Smooth muscle cell (in vitro differentiated cells): ENCODE data around the gene CDC42BPB. TPM values are rescaled to one million over a fixed set of nuclear protein-coding genes. Genes with fewer than 3 reads are reported as not detected.

Experiments used
- DNase-seq: peaks from one replicate; lab custom pipeline; 2025; ENCODE audit not compliant: unreplicated experiment; lab: John Stamatoyannopoulos, UW
- H2AFZ ChIP-seq: fragments of 200-600 bp; sonication (generic); 2 replicates; pipeline ENCODE4 v1.6.0; 2016; ENCODE audit warnings: antibody characterized with exemption, low read depth, mild to moderate bottlenecking
- H3F3A ChIP-seq: fragments of 200-600 bp; sonication (generic); 2 replicates; pipeline ENCODE4 v1.6.0; 2017; ENCODE audit warnings: antibody characterized with exemption, low read depth
- H3K27ac ChIP-seq: fragments of 200-600 bp; sonication (generic); 2 replicates; pipeline ENCODE4 v1.5.1; 2016; ENCODE audit warnings: low read depth, mild to moderate bottlenecking
- H3K27me3 ChIP-seq: fragments of 200-600 bp; sonication (generic); 2 replicates; pipeline ENCODE4 v1.6.1; 2016; ENCODE audit warnings: low read depth, mild to moderate bottlenecking
- H3K36me3 ChIP-seq: fragments of 200-600 bp; sonication (generic); 2 replicates; pipeline ENCODE4 v1.5.1; 2016; ENCODE audit warnings: low read depth
- H3K4me1 ChIP-seq: fragments of 200-600 bp; sonication (generic); 2 replicates; pipeline ENCODE4 v1.5.1; 2016; ENCODE audit warnings: low read depth
- H3K4me2 ChIP-seq: fragments of 200-600 bp; sonication (generic); 2 replicates; pipeline ENCODE4 v1.6.0; 2016; ENCODE audit warnings: mild to moderate bottlenecking
- H3K4me3 ChIP-seq: fragments of 200-600 bp; sonication (generic); 2 replicates; pipeline ENCODE4 v1.5.1; 2016; ENCODE audit warnings: mild to moderate bottlenecking
- H3K79me2 ChIP-seq: fragments of 200-600 bp; sonication (generic); 2 replicates; pipeline ENCODE4 v1.6.0; 2016; ENCODE audit warnings: low read depth, mild to moderate bottlenecking
- H3K9ac ChIP-seq: fragments of 200-600 bp; sonication (generic); 2 replicates; pipeline ENCODE4 v1.6.0; 2016; ENCODE audit warnings: low read depth
- H3K9me3 ChIP-seq: fragments of 200-600 bp; sonication (generic); replicated peaks from 2 replicates; pipeline ENCODE4 v1.5.1; 2016; ENCODE audit warnings: low read depth
- H4K20me1 ChIP-seq: fragments of 200-600 bp; sonication (generic); 2 replicates; pipeline ENCODE4 v1.6.0; 2016; ENCODE audit warnings: low read depth
- CTCF ChIP-seq: fragments of 200-600 bp; sonication (generic); IDR thresholded peaks from 2 replicates; pipeline ENCODE4 v1.5.1; 2017; ENCODE audit warnings: borderline replicate concordance, mild to moderate bottlenecking, antibody characterized with exemption; ENCODE audit not compliant: insufficient read depth, poor library complexity, severe bottlenecking
- WGBS: methylation state at CpG from one replicate; pipeline ENCODE4 v1.1.7; 2016; ENCODE audit warnings: low lambda C conversion rate; 5-methylcytosine and 5-hydroxymethylcytosine counted together
- polyA plus RNA-seq: library from polyadenylated mRNA; unstranded; fragments of >200 nt; fragmentation: Nextera tagmentation; extraction: Ambion mirVana; gene quantifications from 2 replicates; pipeline ENCODE4 v1.2.1, GENCODE V29; 2016
- total RNA-seq: library from RNA; depleted of rRNA; stranded (reverse); fragments of >200 nt; gene quantifications from 2 replicates; pipeline ENCODE4 v1.2.3, GENCODE V29; 2014

The CDC42BPB gene
- total and polyA plus RNA-seq, 2 experiments from 2014 or later = 11.3 to 71.2 TPM

GRCh38 chr14:103006106-103006505 lies 51.2 kb downstream of the CDC42BPB start:
- H3K4me2 ChIP-seq = no peak overlapping the region
- H3K9ac ChIP-seq = no peak overlapping the region
- no peak for DNase-seq
- H3F3A ChIP-seq = no peaks in the 10 kb centered on the region
- no peak for TF ChIP-seq CTCF
- no peak overlapping the region for H3K27ac ChIP-seq
- H2AFZ ChIP-seq = no peak overlapping the region
- no peaks in the 10 kb centered on the region for H3K36me3 ChIP-seq
- H3K79me2 ChIP-seq = peaks cover 56% of the 10 kb centered on the region
- H3K4me3 ChIP-seq = no peak overlapping the region
- peaks cover 90% of the 10 kb centered on the region for H4K20me1 ChIP-seq
- no peaks in the 10 kb centered on the region for H3K9me3 ChIP-seq
- H3K27me3 ChIP-seq = no peaks in the 10 kb centered on the region
- no peaks in the 10 kb centered on the region for H3K4me1 ChIP-seq
- over 99% methylated on average over 8 of the region's 8 CpGs for WGBS

GRCh38 chr14:103003850-103004249 lies 53.5 kb downstream of the CDC42BPB start:
- no peaks in the 10 kb centered on the region for H3K27me3 ChIP-seq
- H3K9ac ChIP-seq = no peak overlapping the region
- H3K4me1 ChIP-seq = no peaks in the 10 kb centered on the region
- no peaks in the 10 kb centered on the region for H3K9me3 ChIP-seq
- H3K4me2 ChIP-seq = no peak overlapping the region
- no peaks in the 10 kb centered on the region for H3K36me3 ChIP-seq
- H2AFZ ChIP-seq = no peak overlapping the region
- WGBS = 96% methylated on average over 24 of the region's 24 CpGs
- H3K4me3 ChIP-seq = no peak overlapping the region
- no peaks in the 10 kb centered on the region for H3F3A ChIP-seq
- H4K20me1 ChIP-seq = peaks cover 89% of the 10 kb centered on the region
- TF ChIP-seq CTCF = no peak
- DNase-seq = no peak
- peaks cover 44% of the 10 kb centered on the region for H3K79me2 ChIP-seq
- no peak overlapping the region for H3K27ac ChIP-seq

GRCh38 chr14:103003351-103003615 lies 54.1 kb downstream of the CDC42BPB start:
- Histone ChIP-seq H3K4me3 (no peak overlapping the region), H3K27ac (no peak overlapping the region), H3K27me3 (no peaks in the 10 kb centered on the region), H2AFZ (no peak overlapping the region), H3K9ac (no peak overlapping the region), H3K4me1 (peaks cover 1% of the 10 kb centered on the region), H3K36me3 (no peaks in the 10 kb centered on the region), H3K79me2 (peaks cover 44% of the 10 kb centered on the region), H4K20me1 (peaks cover 88% of the 10 kb centered on the region), H3K4me2 (no peak overlapping the region), H3F3A (no peaks in the 10 kb centered on the region), H3K9me3 (no peaks in the 10 kb centered on the region)
- DNase-seq = no peak
- 97% methylated on average over 14 of the region's 14 CpGs for WGBS
- TF ChIP-seq CTCF = no peak

- H2AFZ ChIP-seq = no peak overlapping the region
- H3F3A ChIP-seq = no peaks in the 10 kb centered on the region
- H3K36me3 ChIP-seq = no peaks in the 10 kb centered on the region
- H3K27ac ChIP-seq = no peak overlapping the region
- no peaks in the 10 kb centered on the region for H3K9me3 ChIP-seq
- H3K4me3 ChIP-seq = no peak overlapping the region
- H4K20me1 ChIP-seq = peaks cover 90% of the 10 kb centered on the region
- no peak for TF ChIP-seq CTCF
- no peaks in the 10 kb centered on the region for H3K27me3 ChIP-seq
- no peak for DNase-seq
- H3K79me2 ChIP-seq = peaks cover 47% of the 10 kb centered on the region
- no peak overlapping the region for H3K4me2 ChIP-seq
- no peak overlapping the region for H3K9ac ChIP-seq
- peaks cover 4% of the 10 kb centered on the region for H3K4me1 ChIP-seq
- WGBS = 96% methylated on average over 22 of the region's 22 CpGs
Observed at GRCh38 chr14:103002578-103003350, 54.6 kb downstream of the CDC42BPB start.
